D721Med (cell line): ENCODE measurements around the gene CORO1C.
"Not testable (repeated sequence)": the region's sequence is repeated elsewhere in the genome, so short reads cannot be mapped to it uniquely, and the experiment has no call there.

Experiments
- DNase-seq: peaks from one replicate; pipeline ENCODE4 v3.0.0; 2011; ENCODE audit warnings: low spot score; ENCODE audit not compliant: insufficient read length
- FAIRE-seq: peaks from 2 replicates; lab custom pipeline; 2011; peaks lifted over from hg19 to GRCh38; lab: Jason Lieb, UNC
- TF ChIP-seq, protein P1 (sequence below): IDR thresholded peaks from 2 replicates; pipeline ENCODE4 v1.5.1; 2012; ENCODE audit warnings: mild to moderate bottlenecking, control low read depth; ENCODE audit not compliant: insufficient read depth; ENCODE audit errors: missing control alignments

CORO1C gene

GRCh38 chr12:108752387-108752786, 21.1 kb upstream of the CORO1C start:
- FAIRE-seq (no peak), DNase-seq (no peak)
- TF ChIP-seq, protein P1, sequence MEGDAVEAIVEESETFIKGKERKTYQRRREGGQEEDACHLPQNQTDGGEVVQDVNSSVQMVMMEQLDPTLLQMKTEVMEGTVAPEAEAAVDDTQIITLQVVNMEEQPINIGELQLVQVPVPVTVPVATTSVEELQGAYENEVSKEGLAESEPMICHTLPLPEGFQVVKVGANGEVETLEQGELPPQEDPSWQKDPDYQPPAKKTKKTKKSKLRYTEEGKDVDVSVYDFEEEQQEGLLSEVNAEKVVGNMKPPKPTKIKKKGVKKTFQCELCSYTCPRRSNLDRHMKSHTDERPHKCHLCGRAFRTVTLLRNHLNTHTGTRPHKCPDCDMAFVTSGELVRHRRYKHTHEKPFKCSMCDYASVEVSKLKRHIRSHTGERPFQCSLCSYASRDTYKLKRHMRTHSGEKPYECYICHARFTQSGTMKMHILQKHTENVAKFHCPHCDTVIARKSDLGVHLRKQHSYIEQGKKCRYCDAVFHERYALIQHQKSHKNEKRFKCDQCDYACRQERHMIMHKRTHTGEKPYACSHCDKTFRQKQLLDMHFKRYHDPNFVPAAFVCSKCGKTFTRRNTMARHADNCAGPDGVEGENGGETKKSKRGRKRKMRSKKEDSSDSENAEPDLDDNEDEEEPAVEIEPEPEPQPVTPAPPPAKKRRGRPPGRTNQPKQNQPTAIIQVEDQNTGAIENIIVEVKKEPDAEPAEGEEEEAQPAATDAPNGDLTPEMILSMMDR: no peak

DNA sequence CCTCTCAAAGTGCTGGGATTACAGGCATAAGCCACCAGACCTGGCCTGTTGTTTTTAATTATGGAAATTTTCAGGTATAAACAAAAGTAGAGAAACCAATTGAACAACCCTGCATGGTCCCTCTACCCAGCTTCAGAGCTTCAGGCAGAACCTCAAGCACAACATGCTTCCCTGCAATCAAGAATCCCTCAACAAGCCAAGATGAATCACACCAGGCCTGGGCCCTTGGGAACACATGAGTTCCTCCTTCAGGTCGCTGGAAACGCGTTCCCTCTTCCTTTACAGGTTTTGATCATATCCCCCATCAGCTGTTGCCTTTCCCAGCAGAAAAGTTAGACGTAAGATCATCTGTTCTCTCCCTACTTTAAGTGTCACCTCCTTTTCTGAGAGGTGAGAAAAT, 20.5 kb upstream of the CORO1C start:
- no peak for DNase-seq
- TF ChIP-seq, protein P1: no peak
- FAIRE-seq: no peak

- FAIRE-seq, DNase-seq: not testable (repeated sequence)
Measured at GRCh38 chr12:108751003-108751402, 19.7 kb upstream of the CORO1C start.

DNA sequence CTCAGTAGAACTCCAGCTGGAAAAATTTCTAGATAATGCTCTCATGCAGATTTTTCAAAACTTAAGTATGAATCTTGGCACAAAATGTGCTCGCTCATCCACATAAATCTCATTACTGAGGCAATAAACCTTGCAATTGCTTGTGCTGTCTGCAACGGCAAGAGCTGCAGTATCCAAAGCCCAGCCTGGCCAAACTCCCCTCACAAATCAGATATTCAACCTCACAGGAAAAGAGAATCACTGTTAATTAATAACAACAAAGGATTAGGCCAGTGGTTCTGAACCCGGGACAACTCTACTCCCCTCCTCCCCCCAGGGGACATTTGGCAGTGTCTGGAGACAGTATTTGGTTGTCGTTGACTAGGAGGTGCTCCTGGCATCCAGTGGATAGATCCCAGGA, 19.2 kb upstream of the CORO1C start:
- TF ChIP-seq, protein P1: no peak
- no peak for DNase-seq
- FAIRE-seq: no peak

DNA sequence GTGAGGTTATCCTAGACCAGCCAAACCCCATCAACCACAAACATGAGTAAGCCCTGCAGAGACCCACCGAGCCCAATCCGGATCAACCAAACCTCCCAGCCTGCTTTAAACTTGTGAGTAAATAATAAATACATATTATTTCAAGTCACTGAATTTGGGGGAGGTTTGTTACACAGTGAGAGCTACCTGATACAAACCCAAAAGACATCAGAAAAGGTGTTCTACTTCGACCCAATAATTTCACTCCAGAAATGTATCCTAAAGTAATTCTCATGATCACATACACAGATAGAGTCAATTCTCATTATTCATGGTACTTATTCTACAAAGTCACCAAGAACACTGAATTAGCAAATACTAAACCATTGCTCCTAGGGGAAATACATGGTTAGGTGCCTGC, 16.2 kb upstream of the CORO1C start:
- TF ChIP-seq, protein P1: no peak
- no peak for DNase-seq
- FAIRE-seq: no peak

GRCh38 chr12:108745641-108746040, 14.3 kb upstream of the CORO1C start:
- DNase-seq (no peak), FAIRE-seq (no peak)
- TF ChIP-seq, protein P1: no peak

DNA sequence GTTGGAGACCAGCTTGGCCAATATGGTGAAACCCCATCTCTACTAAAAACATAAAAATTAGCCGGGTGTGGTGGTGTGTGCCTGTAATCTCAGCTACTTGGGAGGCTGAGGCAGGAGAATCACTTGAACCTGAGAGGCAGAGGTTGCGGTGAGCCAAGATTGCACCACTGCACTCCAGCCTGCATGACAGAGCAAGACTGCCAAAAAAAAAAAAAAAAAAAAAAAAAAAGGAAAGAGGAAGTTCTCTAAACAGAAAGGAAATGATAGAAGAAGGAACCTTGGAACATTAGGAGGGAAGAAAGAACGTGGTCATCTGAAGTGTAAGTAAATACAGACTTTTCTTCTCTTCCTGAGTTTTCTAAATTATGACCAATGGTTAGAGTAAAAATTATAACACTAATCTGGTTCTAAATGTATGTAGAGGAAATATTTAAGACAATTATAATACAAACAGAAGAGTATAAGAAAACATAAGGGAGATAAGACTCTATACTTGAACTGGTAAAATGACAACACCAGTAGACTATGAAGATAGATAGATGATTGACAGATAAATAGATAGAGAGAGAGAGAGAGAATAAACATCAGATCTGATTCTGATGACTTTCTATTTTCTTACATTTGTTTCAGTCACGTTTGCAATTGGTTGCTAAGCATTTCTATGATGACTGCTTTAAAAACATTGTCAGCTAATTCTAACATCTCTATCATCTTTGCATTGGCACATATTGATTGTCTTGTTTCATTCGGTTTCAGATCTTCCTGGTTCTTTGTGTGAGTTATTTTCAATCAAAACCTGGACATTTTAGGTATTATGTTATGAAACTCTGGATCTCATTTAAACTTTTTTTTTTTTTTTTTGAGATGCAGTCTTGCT, 12.9 kb upstream of the CORO1C start:
- FAIRE-seq: no peak
- TF ChIP-seq, protein P1: no peak
- DNase-seq: no peak
